A204.1 (cell line): ENCODE measurements around the gene AMFR.

ENCODE experiments used
- FAIRE-seq: peaks from 2 replicates; lab custom pipeline; 2012; peaks lifted over from hg19 to GRCh38; lab: Jason Lieb, UNC

The AMFR gene

DNA sequence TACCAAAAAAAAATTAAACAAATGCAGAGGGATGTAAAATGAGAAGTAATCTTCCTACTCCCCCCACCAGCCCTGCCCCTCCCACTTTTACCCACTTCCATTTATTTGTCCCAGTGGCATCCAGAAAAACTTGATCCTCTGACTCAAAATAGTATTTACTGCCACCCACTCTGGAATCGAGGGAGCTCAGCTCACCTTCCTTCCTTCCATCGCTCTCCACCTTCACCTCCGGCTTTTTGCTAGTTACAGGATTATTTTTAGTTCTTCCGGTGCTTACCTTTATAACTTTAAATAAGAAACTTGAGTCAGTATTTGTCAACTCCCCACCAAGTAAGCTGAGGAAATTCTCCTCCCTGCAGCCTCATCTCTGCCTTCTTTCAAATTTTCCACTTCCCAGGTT is 94.9 kb downstream of the AMFR start:
- FAIRE-seq = no peak

DNA sequence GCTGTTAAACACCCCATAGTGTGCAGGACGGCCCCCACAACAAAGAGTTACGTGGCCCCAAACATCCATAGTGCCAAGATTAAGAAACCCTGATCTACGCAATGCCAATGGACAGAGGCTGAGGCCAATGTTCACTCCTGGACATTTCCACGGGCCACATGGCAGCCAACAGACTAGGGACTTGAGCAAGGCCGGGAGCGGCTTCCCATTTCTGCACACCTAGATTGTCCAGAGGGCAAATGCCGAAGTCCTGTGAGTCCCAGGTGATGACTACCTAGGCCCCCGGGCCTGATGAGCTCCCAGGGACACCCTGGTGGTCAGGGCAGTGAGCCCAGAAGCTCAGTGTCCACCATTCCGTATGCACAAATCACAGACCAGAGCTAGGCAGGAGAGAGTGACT is 95.5 kb downstream of the AMFR start:
- no peak for FAIRE-seq

DNA sequence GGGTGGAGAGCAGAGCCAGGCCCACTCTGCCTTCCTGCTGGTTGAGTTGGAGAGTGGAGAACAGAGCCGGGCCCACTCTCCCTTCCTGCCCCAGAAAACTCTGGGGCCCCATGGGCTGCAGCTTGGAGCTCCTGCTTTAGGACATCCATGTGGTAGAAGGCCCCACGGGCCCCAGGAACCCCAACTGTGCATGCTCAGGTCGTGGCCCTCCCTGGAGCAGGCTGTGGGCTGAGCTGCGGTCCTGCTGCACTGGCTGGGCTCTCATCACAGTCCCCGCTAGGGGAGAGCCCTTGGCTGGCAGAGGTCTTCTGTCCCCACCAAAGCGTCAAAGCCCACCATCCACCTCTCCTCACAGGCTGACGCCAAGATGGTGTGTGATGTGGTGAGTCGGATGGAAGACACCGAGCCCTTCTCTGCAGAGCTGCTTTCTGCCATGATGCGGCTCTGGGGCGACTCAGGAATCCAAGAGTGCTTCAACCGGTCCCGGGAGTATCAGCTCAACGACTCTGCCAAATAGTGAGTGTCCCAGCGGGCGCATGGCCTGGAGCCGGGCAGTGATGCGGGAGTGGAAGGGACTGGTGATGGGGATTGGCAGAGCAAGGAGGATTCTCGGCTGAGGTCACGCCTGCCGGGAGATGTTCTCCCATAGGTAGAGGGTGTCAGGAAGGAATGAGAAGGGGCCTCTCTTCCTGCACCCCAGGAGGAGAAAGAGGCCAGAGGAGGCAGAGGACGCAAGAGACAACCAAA is 96.9 kb downstream of the AMFR start:
- no peak for FAIRE-seq

DNA sequence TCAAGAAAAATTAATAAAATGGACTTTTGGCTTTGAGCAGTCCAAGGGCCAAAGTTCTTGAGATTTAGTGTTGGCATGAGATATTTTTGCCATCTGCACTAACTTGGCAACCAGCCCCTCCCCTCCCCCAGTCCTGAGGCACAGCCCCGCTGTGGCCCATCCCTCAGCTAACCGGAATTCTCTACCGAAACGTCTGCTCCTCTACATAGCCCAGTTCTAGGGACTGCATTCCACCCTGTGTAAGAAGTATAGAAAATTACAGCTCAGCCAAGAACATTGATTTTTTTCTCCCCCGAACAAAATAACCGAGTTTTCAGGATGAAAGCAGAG is 97.5 kb downstream of the AMFR start:
- FAIRE-seq = no peak

DNA sequence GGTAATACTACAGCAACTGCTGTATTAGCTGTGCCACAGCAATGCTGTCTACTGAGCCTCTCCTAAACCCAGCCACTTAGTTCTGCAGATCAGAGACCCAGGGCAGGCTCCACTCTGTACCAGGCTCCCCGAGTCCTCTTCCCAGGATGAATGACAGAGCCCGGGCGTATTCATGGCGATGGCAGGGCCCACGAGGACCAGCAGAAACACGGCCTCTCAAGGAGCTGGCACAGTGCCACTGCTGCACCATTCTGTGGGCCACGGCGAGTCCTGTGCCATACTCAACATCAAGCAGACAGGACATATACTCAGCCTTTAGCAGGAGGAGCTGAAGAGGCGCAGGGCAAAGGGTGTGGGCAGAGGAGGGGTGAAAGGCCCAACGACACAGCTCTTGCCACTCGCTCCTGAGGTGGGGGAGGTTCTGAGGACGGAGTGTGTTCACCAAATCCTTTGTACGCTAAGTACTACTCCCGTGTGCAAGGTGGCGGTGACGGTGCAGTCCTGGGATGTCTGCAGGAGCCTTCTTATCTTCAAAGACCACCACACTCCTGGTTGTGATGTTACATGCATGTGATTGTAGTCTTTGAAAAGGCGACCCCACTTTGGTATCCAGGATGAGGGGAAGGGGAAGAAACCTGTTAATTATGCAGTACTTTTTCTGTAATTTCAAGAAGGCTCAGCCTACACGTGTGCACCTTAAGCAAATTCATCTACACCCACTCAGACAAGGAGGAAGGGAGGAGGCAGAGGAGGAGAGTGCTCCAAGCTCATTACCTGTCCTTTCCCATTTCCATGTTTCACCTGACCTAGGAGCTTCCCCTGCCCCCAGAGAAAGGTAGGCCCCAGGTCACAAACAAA is 98.0 kb downstream of the AMFR start:
- FAIRE-seq = no peak

- no peak for FAIRE-seq
Measured at GRCh38 chr16:56325956-56326355, 99.4 kb downstream of the AMFR start.

DNA sequence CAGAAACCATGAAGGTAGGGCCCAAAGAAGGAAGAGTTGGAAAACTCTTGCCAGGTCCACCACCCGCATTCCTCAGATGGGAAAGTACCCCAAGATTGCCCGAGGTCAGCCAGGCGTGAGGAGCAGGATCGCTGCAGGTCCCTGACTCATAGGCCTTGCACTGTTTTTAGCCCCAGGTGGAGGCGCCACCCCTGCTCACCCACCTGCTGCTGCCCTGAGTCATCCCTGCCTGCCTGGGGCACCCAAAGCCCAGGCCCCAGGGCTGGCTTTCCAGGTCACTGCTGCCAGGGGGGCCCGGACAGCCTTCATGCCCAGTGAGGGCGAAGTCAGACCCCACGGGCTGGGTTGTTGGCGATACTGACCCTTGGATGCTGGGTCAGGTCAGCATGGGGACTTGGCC is 100.9 kb downstream of the AMFR start:
- FAIRE-seq = no peak

GRCh38 chr16:56321571-56321970 is 103.8 kb downstream of the AMFR start:
- no peak for FAIRE-seq

DNA sequence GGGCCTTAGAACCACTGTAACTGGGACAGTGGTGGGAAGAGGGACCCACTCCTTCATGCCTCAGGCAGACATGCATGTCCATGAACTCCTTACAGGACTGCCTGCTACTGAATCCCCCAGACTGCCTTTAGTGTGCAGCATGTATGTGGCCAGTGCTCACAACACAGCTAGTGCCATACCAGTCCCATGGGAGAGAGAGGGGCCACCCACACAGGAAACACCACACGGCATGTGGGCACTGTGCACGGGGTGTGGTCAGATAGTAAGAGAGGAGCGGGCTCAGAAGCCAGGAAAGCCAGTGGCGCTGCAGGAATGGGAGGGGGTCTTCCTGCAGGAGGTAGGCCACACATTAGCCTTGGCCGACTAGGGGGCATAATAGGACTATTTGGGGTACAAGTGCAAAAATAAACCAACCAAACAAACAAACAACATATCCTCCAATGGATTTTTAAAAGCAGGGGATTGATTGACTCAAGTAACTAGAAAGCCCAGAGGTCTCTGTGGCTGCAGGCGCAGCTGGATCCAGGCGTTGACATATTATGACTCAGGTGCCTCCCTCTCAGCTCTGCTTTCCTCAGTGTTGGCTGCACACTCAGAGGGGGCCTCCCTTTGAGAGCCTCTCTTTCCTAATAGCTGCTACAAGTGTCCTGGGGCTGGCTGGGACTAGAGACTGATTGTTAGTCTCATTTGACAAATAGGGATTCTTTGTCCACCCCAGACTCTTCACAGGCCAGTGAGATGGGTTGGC is 104.4 kb downstream of the AMFR start:
- FAIRE-seq = no peak

- no peak for FAIRE-seq
Measured at GRCh38 chr16:56320056-56320455, 105.3 kb downstream of the AMFR start.

GRCh38 chr16:56319376-56319775 is 106.0 kb downstream of the AMFR start:
- no peak for FAIRE-seq

DNA sequence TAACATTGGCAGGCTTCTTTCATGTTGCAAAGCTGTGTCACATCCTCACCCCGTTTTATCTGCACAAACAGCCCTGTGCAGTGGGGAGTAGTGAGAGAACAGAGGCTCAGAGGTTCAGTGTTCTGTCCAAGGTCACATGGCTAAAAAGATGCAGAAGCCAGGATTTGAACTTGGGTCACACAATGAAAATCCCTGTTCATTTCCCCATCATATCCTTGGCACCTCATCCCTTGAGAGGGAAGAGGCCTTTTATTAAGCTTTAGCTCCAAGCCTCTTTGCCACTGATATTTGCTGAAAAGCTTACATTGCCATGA is 106.6 kb downstream of the AMFR start:
- no peak for FAIRE-seq

- FAIRE-seq = no peak
Measured at GRCh38 chr16:56317998-56318826, 107.1 kb downstream of the AMFR start.

- FAIRE-seq = no peak
Measured at GRCh38 chr16:56316545-56316944, 108.8 kb downstream of the AMFR start.

DNA sequence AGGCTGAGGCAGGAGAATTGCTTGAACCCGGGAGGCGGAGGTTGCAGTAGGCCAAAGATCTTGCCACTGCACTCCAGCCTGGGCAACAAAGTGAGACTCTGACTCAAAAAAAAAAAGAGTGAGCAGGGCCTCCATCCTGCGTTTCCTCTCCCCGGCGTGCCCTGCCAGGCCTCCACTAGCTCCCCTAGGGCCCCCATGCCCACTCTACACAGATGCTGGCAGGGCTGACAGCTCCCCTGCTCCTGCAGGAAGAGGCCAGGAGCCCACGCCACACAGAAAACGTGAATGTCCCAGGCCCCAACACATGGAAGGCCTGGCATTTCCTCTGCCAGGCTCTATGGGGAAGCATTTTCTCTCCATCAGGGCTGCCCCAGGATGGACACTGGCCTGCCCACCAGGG is 109.4 kb downstream of the AMFR start:
- FAIRE-seq = no peak

DNA sequence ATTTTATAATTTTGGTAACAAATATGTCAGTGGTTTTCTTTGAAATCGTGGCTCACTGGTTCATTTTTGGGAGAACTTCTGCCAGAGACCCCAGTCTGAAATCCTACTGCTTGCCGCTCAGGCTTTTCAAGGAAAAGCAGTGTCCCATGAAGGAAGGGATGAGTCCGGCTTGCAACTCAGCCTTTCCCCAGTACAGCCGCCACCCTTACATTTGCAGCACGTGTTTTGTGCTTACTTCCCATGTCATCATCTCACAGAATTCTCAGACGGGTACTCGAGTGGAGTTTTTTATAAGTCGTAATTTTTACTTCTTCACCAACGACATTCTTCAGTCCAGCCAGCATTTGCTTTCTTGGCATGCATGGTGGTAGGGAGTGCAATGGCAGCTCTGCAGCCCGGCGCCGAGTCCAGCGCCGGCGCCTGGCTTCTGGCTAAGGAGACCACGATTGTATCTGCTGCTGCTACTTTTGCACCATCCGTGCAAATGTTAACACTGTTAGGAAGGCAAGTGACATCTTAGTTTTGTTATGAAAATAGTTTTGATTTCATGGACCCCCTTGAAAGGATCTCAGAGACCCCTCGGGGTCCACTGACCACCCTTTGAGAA is 111.0 kb downstream of the AMFR start:
- FAIRE-seq = no peak

DNA sequence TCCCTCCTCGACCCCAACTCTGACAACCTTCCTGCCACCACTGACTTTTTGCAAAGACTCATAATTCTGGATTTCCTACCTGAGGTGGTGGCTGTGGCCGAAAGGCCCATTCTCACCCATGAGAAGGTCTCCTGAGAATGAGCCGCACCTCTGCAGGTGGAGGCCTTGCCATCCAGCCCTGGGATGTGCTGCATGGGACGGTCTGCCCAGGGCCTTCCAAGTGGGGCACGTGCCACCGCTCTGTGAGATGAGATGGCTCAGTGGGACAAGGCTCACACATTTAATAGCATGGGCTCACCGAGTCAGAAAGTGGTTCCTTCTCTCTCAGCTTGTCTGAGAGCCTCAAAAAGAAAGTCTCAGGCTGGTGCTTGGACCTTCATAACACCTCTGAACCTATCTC is 112.8 kb downstream of the AMFR start:
- FAIRE-seq = no peak

- FAIRE-seq = no peak
Measured at GRCh38 chr16:56312028-56312300, 113.4 kb downstream of the AMFR start.
